Astrocyte of the spinal cord (primary cell): ENCODE data around the gene ENTREP3.
"Not testable (repeated sequence)": the region's sequence is repeated elsewhere in the genome, so short reads cannot be mapped to it uniquely, and the experiment has no call there.

Experiments used
- DNase-seq: peaks from one replicate; pipeline ENCODE4 v3.0.0; 2011; ENCODE audit warnings: low read depth, low spot score
- H3K4me3 ChIP-seq: 2 replicates; pipeline ENCODE4 v1.5.1; 2011; ENCODE audit warnings: low read depth, mild to moderate bottlenecking, low read length, moderate library complexity
- CTCF ChIP-seq: IDR thresholded peaks from 2 replicates; pipeline ENCODE4 v1.5.1; 2012; ENCODE audit warnings: low read depth, mild to moderate bottlenecking, low read length, inconsistent platforms
- in situ Hi-C: cut with HindIII; loops from 2 replicates; pipeline ENCODE4 v1.10.0; 2017; ENCODE audit warnings: low sequenced_read_pairs

The ENTREP3 gene

GRCh38 chr1:155244368-155245162 lies 10.7 kb downstream of the ENTREP3 start:
- peak; percentile 38 for TF ChIP-seq CTCF
- DNase-seq = peak; percentile 100
- in situ Hi-C loops = no loop called here
- H3K4me3 ChIP-seq = peak overlapping the region; percentile 68

- H3K4me3 ChIP-seq = peak overlapping the region; percentile 68
- in situ Hi-C loops = no loop called here
- no peak for TF ChIP-seq CTCF
- no peak for DNase-seq
Measured at GRCh38 chr1:155242805-155243358, 12.4 kb downstream of the ENTREP3 start.

- DNase-seq = no peak
- in situ Hi-C loops = no loop called here
- no peak overlapping the region for H3K4me3 ChIP-seq
- no peak for TF ChIP-seq CTCF
Measured at GRCh38 chr1:155241841-155242264, 13.4 kb downstream of the ENTREP3 start.

- TF ChIP-seq CTCF = no peak
- DNase-seq = peak; percentile 80
- in situ Hi-C loops = no loop called here
- peak overlapping the region; percentile 36 for H3K4me3 ChIP-seq
Measured at GRCh38 chr1:155241069-155241679, 14.1 kb downstream of the ENTREP3 start.

GRCh38 chr1:155236451-155236850 lies 18.8 kb downstream of the ENTREP3 start:
- in situ Hi-C loops = no loop called here
- no peak for DNase-seq
- no peak overlapping the region for H3K4me3 ChIP-seq
- no peak for TF ChIP-seq CTCF

- in situ Hi-C loops, DNase-seq, H3K4me3 ChIP-seq: not testable (repeated sequence)
Measured at GRCh38 chr1:155235375-155235774, 19.9 kb downstream of the ENTREP3 start.

GRCh38 chr1:155233502-155233901 lies 21.8 kb downstream of the ENTREP3 start:
- in situ Hi-C loops = not testable (repeated sequence)

GRCh38 chr1:155232001-155232978 lies 23.0 kb downstream of the ENTREP3 start:
- H3K4me3 ChIP-seq, in situ Hi-C loops: not testable (repeated sequence)
- peak; percentile 69 for DNase-seq

More at GRCh38 chr1:155233502-155233901, 21.8 kb downstream of the ENTREP3 start:
- DNase-seq, H3K4me3 ChIP-seq: not testable (repeated sequence)

GRCh38 chr1:155231302-155231701 lies 24.0 kb downstream of the ENTREP3 start:
- DNase-seq, in situ Hi-C loops, H3K4me3 ChIP-seq: not testable (repeated sequence)
